Fibroblast of skin of right biceps (primary cell): ENCODE data around the gene TNFSF13B.
A peak's percentile ranks its signal among the peaks of the same experiment; 100 is the strongest.
"Not testable (repeated sequence)": the region's sequence is repeated elsewhere in the genome, so short reads cannot be mapped to it uniquely, and the experiment has no call there.

ENCODE experiments used
- DNase-seq: peaks from one replicate; pipeline ENCODE4 v3.0.0-alpha.2; 2013

The TNFSF13B gene

DNA sequence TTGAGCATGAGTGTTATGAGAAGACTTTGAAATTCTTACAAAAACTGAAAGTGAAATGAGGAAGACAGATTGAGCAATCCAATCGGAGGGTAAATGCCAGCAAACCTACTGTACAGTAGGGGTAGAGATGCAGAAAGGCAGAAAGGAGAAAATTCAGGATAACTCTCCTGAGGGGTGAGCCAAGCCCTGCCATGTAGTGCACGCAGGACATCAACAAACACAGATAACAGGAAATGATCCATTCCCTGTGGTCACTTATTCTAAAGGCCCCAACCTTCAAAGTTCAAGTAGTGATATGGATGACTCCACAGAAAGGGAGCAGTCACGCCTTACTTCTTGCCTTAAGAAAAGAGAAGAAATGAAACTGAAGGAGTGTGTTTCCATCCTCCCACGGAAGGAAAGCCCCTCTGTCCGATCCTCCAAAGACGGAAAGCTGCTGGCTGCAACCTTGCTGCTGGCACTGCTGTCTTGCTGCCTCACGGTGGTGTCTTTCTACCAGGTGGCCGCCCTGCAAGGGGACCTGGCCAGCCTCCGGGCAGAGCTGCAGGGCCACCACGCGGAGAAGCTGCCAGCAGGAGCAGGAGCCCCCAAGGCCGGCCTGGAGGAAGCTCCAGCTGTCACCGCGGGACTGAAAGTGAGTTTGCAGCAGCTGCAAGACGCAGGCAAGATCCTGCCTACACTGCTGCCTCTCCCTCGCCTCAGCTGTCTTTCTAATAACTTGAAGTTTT, at the start of gene TNFSF13B:
Gene TNFSF13B (plus strand): TSS at position 118 of the 728 bp plus-strand sequence. CDS start 178 bp downstream, at position 296.
- DNase-seq, result peak; percentile 7

GRCh38 chr13:108220041-108220440, 49.5 kb upstream of the TNFSF13B start:
- DNase-seq, result no peak

DNA sequence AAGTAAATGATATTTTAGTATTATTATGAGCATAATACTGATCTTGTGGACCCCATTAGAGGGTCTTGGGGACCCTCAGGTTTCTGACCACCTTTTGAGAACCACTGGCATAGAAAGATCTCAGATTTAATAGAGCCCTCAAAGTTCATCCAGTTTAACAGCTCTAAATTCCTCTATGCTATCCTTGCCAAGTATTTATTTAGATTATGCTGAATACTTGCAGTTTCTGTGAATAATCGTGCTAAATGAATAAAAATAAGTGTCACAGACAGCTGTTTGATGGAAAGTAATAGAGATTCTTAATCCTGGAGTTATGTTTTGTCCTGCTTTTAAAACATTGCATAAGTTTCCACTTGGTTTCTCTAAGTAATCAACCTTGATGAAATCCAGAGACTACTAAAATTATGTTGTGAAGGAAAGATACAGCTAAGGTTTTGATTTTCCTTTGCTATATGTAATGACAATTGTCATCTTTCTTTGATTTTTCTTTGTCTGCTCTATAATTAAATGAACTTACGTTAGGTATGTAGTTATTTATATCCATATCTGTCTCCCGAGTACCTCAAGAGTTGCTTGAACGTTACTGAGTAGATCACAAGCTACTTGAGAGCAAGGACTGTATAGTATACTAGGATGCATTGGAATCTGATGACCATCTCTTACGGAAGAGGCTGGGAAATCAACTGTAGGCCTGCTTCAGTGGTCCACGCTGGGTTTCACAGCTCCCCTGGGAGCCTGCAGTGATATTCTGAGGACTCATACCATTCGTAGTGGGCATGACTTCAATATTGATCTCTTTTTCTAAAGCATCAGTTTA, 45.6 kb upstream of the TNFSF13B start:
- DNase-seq, result no peak

GRCh38 chr13:108225440-108225839, 44.1 kb upstream of the TNFSF13B start:
- no peak for DNase-seq

- no peak for DNase-seq
Observed at GRCh38 chr13:108226184-108226583, 43.3 kb upstream of the TNFSF13B start.

GRCh38 chr13:108227651-108228272, 41.8 kb upstream of the TNFSF13B start:
- peak; percentile 25 for DNase-seq

GRCh38 chr13:108230377-108230776, 39.1 kb upstream of the TNFSF13B start:
- no peak for DNase-seq

DNA sequence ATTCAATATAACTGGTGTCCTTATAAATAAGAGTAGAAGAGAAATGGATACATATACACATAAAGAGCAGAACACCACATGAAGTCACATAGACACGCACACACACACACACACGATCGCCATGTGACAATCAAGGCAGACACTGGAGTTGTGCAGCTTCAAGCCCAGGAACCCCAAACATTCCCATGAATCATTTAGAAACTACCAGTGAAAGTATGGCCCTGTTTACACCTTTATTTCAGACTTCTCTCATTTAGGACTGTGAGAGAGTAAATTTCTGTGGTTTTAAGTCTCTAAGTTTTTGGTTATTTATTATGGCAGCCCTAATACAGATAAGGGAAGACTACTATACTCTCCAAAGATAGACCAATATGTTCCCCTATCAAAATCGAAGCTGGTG, 20.4 kb upstream of the TNFSF13B start:
- DNase-seq, result no peak

DNA sequence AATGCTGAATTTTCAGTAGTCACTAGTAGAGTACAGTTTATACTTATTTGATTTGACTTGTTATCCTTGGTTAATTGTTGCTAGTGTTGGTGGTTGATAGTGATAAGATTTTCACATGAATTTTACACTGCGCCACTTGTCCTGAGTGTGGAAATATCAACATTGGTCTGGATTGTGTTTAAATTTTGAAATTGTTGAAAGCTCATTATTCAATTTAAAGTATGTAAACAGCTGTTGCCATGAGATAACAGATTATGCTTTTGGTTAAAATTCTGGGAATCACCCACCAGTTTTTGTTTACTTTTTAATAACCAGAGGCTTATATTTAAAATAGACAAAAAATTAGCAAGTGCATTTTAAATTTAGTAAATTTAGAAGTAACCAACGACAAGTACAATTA, 12.3 kb upstream of the TNFSF13B start:
- DNase-seq, result no peak

GRCh38 chr13:108263621-108264355, 5.7 kb upstream of the TNFSF13B start:
- no peak for DNase-seq

DNA sequence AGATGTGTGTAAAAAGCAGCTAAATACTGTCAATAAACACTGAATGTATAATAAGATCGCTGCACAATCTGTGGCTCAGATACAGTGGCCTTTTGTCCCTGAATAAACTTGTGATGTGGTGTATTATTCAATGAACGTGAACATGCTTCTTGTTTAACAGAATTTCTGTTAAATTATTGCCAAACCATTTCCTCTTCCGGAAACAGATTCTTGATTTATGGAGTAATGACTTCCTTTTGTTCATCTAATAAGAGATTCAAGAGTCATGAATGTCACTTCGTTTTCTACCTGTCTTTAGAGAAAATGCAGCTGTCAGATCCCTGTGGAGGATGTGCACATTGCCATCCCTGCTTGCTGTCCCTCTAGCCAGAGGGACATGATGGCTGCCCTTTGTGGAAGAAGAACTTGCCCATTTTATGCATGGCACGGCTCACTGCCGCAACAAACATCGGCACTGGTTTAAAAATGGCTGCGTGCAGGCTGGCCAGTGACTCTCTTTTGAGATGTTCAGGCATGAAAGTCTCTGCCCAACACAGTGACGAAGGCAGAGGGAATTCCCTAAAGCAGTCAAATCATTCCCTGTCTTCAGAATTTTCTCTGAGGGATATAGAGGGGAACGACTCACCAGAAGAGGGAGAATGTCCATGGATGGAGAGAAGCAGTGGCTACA, 3.1 kb upstream of the TNFSF13B start:
- DNase-seq, result no peak

DNA sequence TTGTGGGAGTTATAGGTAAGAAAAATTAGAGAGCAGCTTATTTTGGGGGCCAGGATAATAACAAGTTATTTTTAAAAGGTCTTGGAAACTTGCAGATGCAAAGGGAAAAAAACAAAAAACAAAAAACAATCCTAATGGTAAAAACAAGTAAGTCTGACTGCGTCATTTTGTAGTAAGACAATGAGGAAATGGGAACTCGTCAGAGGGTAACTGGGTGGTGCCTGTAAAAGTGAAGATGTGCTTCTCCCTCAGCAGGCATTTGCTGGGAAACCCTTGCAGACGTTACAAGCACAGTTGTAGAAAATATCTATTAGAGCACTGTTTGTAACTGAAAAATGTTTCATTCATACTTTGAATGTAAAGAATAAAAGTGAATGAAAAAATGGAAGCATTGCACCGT, 2.2 kb upstream of the TNFSF13B start:
- no peak for DNase-seq

- DNase-seq, result not testable (repeated sequence)
Observed at GRCh38 chr13:108267855-108268254, 1.7 kb upstream of the TNFSF13B start.

DNA sequence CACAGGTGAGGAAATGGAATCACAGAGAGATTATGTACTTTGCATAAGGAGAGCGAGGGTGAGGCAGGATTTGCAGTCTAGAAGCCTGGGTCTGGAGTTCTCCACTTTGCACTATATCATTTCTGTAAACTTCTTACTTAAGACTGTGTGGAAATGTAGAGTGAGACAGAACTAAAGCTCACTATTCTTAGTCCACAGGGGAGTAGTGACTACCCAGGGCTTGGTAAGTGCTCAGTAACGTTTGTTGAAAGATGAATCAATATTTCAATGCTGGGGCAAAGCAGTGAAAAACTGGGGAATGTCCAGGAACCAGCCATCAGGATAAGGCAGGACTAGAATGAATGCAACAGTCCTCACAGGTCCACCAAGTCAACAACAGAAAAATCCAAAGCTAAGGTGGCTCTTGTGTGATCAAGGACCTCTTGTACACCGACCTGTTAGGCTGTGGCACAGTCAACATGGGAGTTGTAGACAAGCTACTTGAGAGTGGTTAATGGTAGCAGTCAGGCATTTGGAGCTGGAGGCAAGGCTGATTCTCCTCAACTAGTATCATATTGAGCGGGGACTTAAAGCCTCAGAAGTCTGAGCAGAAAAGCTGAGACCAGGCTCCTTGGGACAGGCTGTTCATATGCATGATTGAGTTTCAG, 929 bp upstream of the TNFSF13B start:
- no peak for DNase-seq

DNA sequence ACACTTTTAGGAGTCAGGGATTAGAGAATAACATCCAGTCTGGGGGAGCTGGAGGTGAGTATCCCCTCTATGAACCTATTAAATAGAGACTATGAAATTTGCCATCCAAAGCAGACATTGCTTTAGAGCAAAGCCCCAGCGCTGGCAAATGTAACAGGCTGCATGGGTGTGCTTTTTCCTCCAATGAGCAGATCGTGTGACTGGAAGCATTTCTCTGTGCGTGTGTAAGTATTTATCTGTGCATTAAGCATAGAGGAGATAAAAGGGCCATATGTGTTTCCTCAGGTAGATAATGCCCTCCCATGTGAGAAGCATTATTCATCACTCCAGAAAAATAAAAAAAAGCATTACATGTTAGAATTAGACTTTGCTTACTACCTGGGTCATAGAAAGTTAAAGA, 924 bp downstream of the TNFSF13B start:
- DNase-seq, result no peak

DNA sequence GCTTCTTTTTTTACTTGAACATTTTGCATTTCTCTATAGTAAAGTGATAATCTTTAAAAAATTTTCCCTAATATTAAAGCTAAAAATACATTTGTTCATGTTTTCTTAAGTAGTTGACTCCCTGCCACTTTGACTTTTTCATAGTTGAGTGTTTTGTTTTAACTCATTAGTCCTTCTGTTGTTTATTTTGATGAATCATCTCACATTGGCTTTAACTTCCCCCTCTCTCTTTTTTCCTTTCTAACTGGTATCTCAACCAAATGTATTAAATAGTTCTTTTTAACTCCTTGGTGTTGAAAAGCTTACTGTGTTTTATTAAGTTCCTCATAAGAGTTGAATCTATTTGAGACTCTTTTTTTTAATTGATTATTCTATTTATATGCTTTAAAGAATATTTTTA, 2.8 kb downstream of the TNFSF13B start:
- DNase-seq, result peak; percentile 8

DNA sequence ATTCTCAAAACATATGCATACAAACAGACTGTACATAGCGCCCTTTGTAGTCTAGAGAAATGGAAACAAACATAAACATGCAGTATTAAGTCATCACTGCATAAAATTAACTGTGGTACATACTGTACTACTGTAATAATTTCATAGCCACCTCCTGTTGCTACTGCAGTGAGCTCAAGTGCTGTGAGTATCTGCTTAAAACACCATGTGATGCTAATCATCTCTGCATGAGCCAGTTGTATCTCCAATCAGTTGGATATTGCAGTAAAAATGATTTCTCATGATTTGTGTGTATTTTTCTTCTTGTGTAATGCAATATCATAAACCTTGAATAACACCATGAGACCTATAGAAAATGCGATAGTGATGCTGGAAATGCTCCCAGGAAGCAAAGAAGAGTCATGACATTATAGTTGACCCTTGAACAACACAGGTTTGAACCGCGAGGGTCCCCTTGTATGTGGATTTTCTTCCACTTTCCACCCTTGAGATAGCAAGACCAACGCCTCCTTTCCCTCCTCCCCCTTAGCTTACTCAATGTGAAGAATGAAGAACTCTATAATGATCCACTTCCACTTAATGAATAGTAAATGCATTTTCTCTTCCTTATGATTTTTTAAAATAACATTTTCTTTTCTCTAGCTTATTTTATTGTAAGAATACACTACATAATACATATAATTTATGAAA, 4.1 kb downstream of the TNFSF13B start:
- no peak for DNase-seq

DNA sequence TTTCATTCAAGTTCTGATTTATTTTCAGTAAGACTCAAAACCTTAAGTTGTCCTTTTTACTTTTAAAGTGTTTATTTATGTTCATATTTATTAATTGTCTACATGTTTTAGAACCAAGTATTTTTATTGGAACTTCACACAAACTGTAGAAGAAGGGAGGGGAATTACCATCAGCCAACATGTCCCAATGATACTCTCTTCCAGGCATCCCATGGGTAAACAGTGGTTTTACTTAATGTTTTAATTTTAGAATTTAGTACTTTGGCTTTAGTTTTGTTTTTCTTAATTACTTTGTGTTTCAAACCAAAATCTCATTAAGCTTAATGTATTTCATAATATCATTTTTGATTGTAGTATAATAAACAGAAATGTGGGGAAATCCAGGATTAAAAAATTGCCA, 5.2 kb downstream of the TNFSF13B start:
- DNase-seq, result no peak

DNA sequence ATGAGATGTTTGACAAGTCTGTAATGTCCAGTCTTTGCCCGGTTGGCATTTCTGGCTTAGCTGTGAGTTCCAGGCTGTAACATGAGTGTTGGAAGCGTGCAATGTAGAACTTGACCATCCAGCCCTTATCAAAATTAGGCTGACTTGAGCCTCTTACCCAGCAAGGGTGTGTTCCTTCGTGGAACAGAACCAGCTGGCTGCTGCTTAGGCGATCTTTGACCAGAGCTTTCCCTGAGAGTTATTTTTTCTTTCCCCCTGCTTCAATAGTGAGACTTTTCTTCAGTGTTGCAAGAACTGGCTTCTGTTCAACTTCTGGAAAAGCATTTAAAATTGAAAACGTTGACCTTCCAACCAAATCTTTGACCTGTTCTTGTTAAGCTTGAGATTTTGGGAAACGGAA, 6.5 kb downstream of the TNFSF13B start:
- no peak for DNase-seq

GRCh38 chr13:108278466-108278865, 8.9 kb downstream of the TNFSF13B start:
- DNase-seq, result no peak

DNA sequence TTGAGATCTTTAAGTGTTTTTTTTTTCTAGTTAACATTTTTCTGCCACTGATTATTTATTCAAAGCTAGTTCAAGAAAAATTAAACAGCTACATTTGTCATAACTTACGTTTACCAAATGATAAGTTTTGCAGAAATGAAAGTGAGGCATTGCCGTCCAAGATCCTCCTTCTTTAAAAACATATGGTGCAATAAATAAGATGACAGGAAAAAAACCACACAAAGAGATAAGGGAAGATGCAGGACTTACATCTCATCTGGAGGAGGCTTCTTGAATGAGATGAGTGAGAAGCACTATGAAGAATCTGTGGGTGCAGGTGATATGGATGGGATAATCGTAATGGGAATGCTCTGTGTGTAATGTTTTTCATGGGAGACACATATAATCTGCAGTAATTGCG, 12.4 kb downstream of the TNFSF13B start:
- DNase-seq, result no peak
